CD4-positive, alpha-beta T cell (primary cell): ENCODE results near the gene UBE2M. TPM values are rescaled to one million over a fixed set of nuclear protein-coding genes. Genes with fewer than 3 reads are reported as not detected.

Source experiments
- ATAC-seq: fragments of 200-7000 bp; cut with Tn5 transposase; one replicate; pipeline ENCODE4 v1.10.0; 2022; ENCODE audit warnings: mild to moderate bottlenecking; ENCODE audit not compliant: poor library complexity
- CTCF ChIA-PET: fragments of 350-600 bp; sonication (Branson Sonifier 250); formaldehyde crosslinking; loops from one replicate; lab custom pipeline; 2021; ENCODE audit warnings: antibody characterized with exemption, inconsistent platforms; lab: Charles Lee
- POLR2A ChIA-PET: fragments of 350-600 bp; sonication (Branson Sonifier 250); formaldehyde crosslinking; loops from one replicate; lab custom pipeline; 2021; ENCODE audit warnings: antibody characterized with exemption, inconsistent platforms; lab: Charles Lee
- DNase-seq, 14 experiments: peaks; one replicate each; pipeline ENCODE4 v3.0.0-alpha.2; 2013 to 2020; ENCODE audit warnings: mixed read lengths in 2 of 14
- H3K27ac ChIP-seq, 2 donors: one replicate each; pipeline versions ENCODE4 v1.5.1 to v1.7.0; 2013; ENCODE audit warnings: low read length in 2 of 2, low read depth in 1 of 2, mild to moderate bottlenecking in 1 of 2
- H3K27me3 ChIP-seq, 2 experiments: 1 replicate in 1 of 2; 2 replicates in 1 of 2; pipeline versions ENCODE4 v1.6.1 to v1.7.0; 2013; ENCODE audit warnings: low read length in 2 of 2, control low read depth in 1 of 2, mild to moderate bottlenecking in 1 of 2, moderate library complexity in 1 of 2; ENCODE audit not compliant: insufficient read depth in 2 of 2, control insufficient read depth in 1 of 2
- H3K36me3 ChIP-seq: one replicate; pipeline ENCODE4 v1.6.1; 2013; ENCODE audit warnings: low read length, control low read depth; ENCODE audit not compliant: insufficient read depth
- H3K4me1 ChIP-seq: one replicate; pipeline ENCODE4 v1.6.1; 2013; ENCODE audit warnings: low read length, control low read depth; ENCODE audit not compliant: insufficient read depth
- H3K4me3 ChIP-seq: one replicate; pipeline ENCODE4 v1.5.1; 2013; ENCODE audit warnings: mild to moderate bottlenecking, low read length, moderate library complexity
- H3K9me3 ChIP-seq, 2 experiments: 1 replicate in 1 of 2; 2 replicates in 1 of 2; pipeline versions ENCODE4 v1.6.1 to v1.7.0; 2013; ENCODE audit warnings: low read length in 2 of 2, mild to moderate bottlenecking in 2 of 2, control low read depth in 1 of 2, moderate library complexity in 1 of 2; ENCODE audit not compliant: control insufficient read depth in 1 of 2, insufficient read depth in 1 of 2
- H3K27ac Mint-ChIP-seq: one replicate; pipeline ENCODE4 v1.8.0; 2020; ENCODE audit warnings: mixed read lengths
- H3K27me3 Mint-ChIP-seq: one replicate; pipeline ENCODE4 v1.8.0; 2021; ENCODE audit warnings: mixed read lengths
- H3K36me3 Mint-ChIP-seq: one replicate; pipeline ENCODE4 v1.8.0; 2021; ENCODE audit warnings: low read depth, mixed read lengths
- H3K4me1 Mint-ChIP-seq: one replicate; pipeline ENCODE4 v1.8.0; 2021; ENCODE audit warnings: low read depth, mixed read lengths
- H3K4me3 Mint-ChIP-seq: one replicate; pipeline ENCODE4 v1.8.0; 2020; ENCODE audit warnings: mild to moderate bottlenecking, mixed read lengths
- H3K9me3 Mint-ChIP-seq: one replicate; pipeline ENCODE4 v1.8.0; 2020; ENCODE audit warnings: mixed read lengths
- CTCF ChIP-seq: fragments of 200-600 bp; IDR thresholded peaks from one replicate; pipeline ENCODE4 v1.8.0; 2022; ENCODE audit warnings: antibody characterized with exemption, mild to moderate bottlenecking
- intact Hi-C, 2 experiments: fragments of 100-400 bp; cut with DNase I in 1 of 2; cut with micrococcal nuclease in 1 of 2; formaldehyde crosslinking; loops; one replicate each; pipeline versions ENCODE4 v1.15.1 to v1.9.0; 2023 to 2025; cut with DNase I, micrococcal nuclease
- total RNA-seq, 174 experiments: library from RNA in 2 of 174; stranded (reverse) in 2 of 174; gene quantifications; one replicate each; pipeline ENCODE4 v1.2.3 and lab custom pipeline; 2021 to 2026

Gene UBE2M
- total RNA-seq, 2 experiments from 2014 or later, result 29.0 to 31.0 TPM

GRCh38 chr19:58561373-58562121 is 3.1 kb upstream of the UBE2M start:
- no peak for TF ChIP-seq CTCF
- ChIA-PET CTCF (interaction anchor here (1.1 to 2.7 kb wide), 3 partner anchors 20 to 47 kb away, joined by 5 to 9 read pairs (median 5); partner anchors contain the start of gene ZBTB45), POLR2A (interaction anchor here (1.0 to 7.0 kb wide), 8 partner anchors 10 to 378 kb away, joined by 3 to 63 read pairs (median 7); partner anchors contain the start of genes MZF1, TRIM28, ZBTB45 and ZNF274)
- Histone ChIP-seq H3K27me3 (no peaks in the 10 kb centered on the region), H3K27ac (no peak overlapping the region), H3K4me3 (peak overlapping the region; percentile 57), H3K36me3 (peaks cover 8% of the 10 kb centered on the region), H3K9me3 (no peaks in the 10 kb centered on the region), H3K4me1 (peaks cover 67% of the 10 kb centered on the region)
- Mint-ChIP-seq H3K4me3 (peak overlapping the region; percentile 98), H3K27ac (peak overlapping the region; percentile 96), H3K4me1 (peaks cover 68% of the 10 kb centered on the region), H3K36me3 (peaks cover 24% of the 10 kb centered on the region), H3K9me3 (no peaks in the 10 kb centered on the region), H3K27me3 (no peaks in the 10 kb centered on the region)
- DNase-seq (peak in 1 of 14 experiments; percentile 12), ATAC-seq (no peak)
- intact Hi-C loops, result no loop called here

GRCh38 chr19:58560921-58561320 is 2.5 kb upstream of the UBE2M start:
- ATAC-seq, result no peak
- H3K27ac Mint-ChIP-seq, result peak overlapping the region; percentile 96

More at GRCh38 chr19:58560921-58561320, 2.5 kb upstream of the UBE2M start:
- peak in 1 of 14 experiments; percentile 14 for DNase-seq
- intact Hi-C loops, result no loop called here
- Histone ChIP-seq H3K36me3 (peaks cover 14% of the 10 kb centered on the region), H3K4me1 (peaks cover 73% of the 10 kb centered on the region), H3K4me3 (no peak overlapping the region), H3K27ac (no peak overlapping the region), H3K9me3 (no peaks in the 10 kb centered on the region), H3K27me3 (no peaks in the 10 kb centered on the region)
- POLR2A ChIA-PET, result interaction anchor here (1.0 to 7.0 kb wide), 4 partner anchors 11 to 41 kb away, joined by 3 to 63 read pairs (median 24); partner anchors contain the start of genes MZF1, TRIM28 and ZBTB45
- H3K4me1 Mint-ChIP-seq, result peaks cover 73% of the 10 kb centered on the region
- TF ChIP-seq CTCF, result no peak
- peaks cover 31% of the 10 kb centered on the region for H3K36me3 Mint-ChIP-seq
- peak overlapping the region; percentile 98 for H3K4me3 Mint-ChIP-seq
- H3K9me3 Mint-ChIP-seq, result no peaks in the 10 kb centered on the region
- H3K27me3 Mint-ChIP-seq, result no peaks in the 10 kb centered on the region
- CTCF ChIA-PET, result interaction anchor here (1.7 to 2.7 kb wide), 2 partner anchors 20 to 41 kb away, joined by 5 to 9 read pairs; partner anchors contain the start of gene ZBTB45
